A673 (cell line): ENCODE results near the gene IFITM2.

Experiments used
- CTCF ChIP-seq: fragments of 300-800, 200-600 bp; sonication (generic); conservative IDR thresholded peaks from 2 replicates; pipeline ENCODE4 v1.5.1; 2017; ENCODE audit warnings: low read depth, mild to moderate bottlenecking, antibody characterized with exemption, low read length, moderate library complexity, mixed read lengths
- EZH2 ChIP-seq: fragments of 200-600 bp; sonication (generic); IDR thresholded peaks from 2 replicates; pipeline ENCODE4 v1.6.1; 2017; ENCODE audit warnings: borderline replicate concordance, low read depth, mild to moderate bottlenecking, mixed read lengths, antibody characterized with exemption, low read length; ENCODE audit not compliant: poor library complexity, severe bottlenecking

GRCh38 chr11:304061-304506 is 3.5 kb upstream of the IFITM2 start:
- TF ChIP-seq CTCF (no peak), EZH2 (no peak)
